ENCODE data around the gene PTPRN2. TPM values are rescaled to one million over a fixed set of nuclear protein-coding genes. Genes with fewer than 3 reads are reported as not detected.

The PTPRN2 gene
- total and polyA plus RNA-seq, 2 donors (not counting 3 experiments of a cell fraction or from before 2014, with no cell fraction given): 0.62 to 0.88 TPM

DNA sequence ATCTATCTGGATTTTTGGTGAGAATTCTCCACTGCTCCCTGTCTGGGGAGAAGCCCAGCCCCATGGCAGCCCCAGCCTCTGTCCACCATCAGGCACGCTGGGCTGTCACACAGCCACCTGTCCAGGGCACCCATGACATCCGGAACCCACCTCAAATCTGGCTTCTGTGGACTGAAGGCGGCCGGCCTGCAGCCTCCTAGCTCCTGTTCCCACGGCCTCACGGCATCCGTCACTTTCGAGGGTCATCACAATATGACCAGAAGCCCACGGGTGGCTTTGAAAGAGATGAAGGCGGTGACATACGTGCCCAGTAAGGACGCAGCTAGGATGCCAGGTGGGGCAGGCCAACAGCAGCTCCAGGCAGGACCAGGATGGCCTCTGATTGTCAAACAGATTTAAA is 140.9 kb downstream of the PTPRN2 start:
- Histone ChIP-seq H3K27ac (ENCODE audit: insufficient read depth, low read depth, low read length) (no peak overlapping the region), H3K36me3 (ENCODE audit: control insufficient read depth in 2 of 2, extremely low read depth in 1 of 2, insufficient read depth in 2 of 2, low read length in 2 of 2) (no peaks in the 10 kb centered on the region), H2AFZ (ENCODE audit: low read depth, low read length) (no peak overlapping the region), H3K79me2 (ENCODE audit: control insufficient read depth, insufficient read depth, low read length) (no peaks in the 10 kb centered on the region), H3K4me2 (ENCODE audit: insufficient read depth, low read length) (no peak overlapping the region), H3K9ac (replicated peaks; ENCODE audit: extremely low read depth, insufficient read depth, low read length) (no peak overlapping the region), H3K4me3 (replicated peaks in 1 of 3; ENCODE audit: insufficient read depth in 1 of 3, low read depth in 1 of 3, low read length in 3 of 3) (no peak overlapping the region), H3K9me3 (replicated peaks; ENCODE audit: control insufficient read depth, insufficient read depth, low read length) (peaks cover 3% of the 10 kb centered on the region), H3K9me1 (replicated peaks; ENCODE audit: control insufficient read depth, extremely low read depth, insufficient read depth, low read length) (no peaks in the 10 kb centered on the region), H3K4me1 (ENCODE audit: control insufficient read depth, extremely low read depth, insufficient read depth, low read length) (no peaks in the 10 kb centered on the region), H3K27me3 (ENCODE audit: control insufficient read depth in 2 of 2, insufficient read depth in 2 of 2, low read length in 2 of 2) (no peaks in the 10 kb centered on the region), H4K20me1 (replicated peaks; ENCODE audit: control insufficient read depth, extremely low read depth, insufficient read depth, low read length) (no peaks in the 10 kb centered on the region)
- dilution Hi-C loops (cut with MboI; ENCODE audit: extremely low pct_ligation_motif_present, low sequenced_read_pairs) (no loop called here), intact Hi-C loops (cut with micrococcal nuclease) (no loop called here)
- DNase-seq (ENCODE audit: low read depth, low spot score): no peak
- ChIA-PET CTCF (no interaction called here), POLR2A (no interaction called here)
- no peak for FAIRE-seq
- no TSS peak for BruUV-seq (replicated peaks)
- no peak for TF ChIP-seq GATA2 (IDR thresholded peaks at IDR 0.05; ENCODE audit: insufficient read depth, insufficient read length, low read depth, low read length)
- TF ChIP-seq POLR2AphosphoS5 (IDR thresholded peaks at IDR 0.05; ENCODE audit: insufficient read depth, low read depth, low read length): no peak
- no peak for TF ChIP-seq POLR2A (IDR thresholded peaks at IDR 0.05; ENCODE audit: low read depth, low read length)
- TF ChIP-seq, protein P1, sequence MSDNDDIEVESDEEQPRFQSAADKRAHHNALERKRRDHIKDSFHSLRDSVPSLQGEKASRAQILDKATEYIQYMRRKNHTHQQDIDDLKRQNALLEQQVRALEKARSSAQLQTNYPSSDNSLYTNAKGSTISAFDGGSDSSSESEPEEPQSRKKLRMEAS (IDR thresholded peaks at IDR 0.05; ENCODE audit: insufficient read depth, insufficient read length): no peak
- TF ChIP-seq JUN (IDR thresholded peaks at IDR 0.05; ENCODE audit: borderline replicate concordance, insufficient read depth, insufficient read length, low read depth): no peak
- no peak for TF ChIP-seq MYC (IDR thresholded peaks at IDR 0.05; ENCODE audit: low read depth, low read length)
- TF ChIP-seq FOS (IDR thresholded peaks at IDR 0.05; ENCODE audit: borderline replicate concordance, insufficient read depth, low read length): no peak
- TF ChIP-seq, protein P2, sequence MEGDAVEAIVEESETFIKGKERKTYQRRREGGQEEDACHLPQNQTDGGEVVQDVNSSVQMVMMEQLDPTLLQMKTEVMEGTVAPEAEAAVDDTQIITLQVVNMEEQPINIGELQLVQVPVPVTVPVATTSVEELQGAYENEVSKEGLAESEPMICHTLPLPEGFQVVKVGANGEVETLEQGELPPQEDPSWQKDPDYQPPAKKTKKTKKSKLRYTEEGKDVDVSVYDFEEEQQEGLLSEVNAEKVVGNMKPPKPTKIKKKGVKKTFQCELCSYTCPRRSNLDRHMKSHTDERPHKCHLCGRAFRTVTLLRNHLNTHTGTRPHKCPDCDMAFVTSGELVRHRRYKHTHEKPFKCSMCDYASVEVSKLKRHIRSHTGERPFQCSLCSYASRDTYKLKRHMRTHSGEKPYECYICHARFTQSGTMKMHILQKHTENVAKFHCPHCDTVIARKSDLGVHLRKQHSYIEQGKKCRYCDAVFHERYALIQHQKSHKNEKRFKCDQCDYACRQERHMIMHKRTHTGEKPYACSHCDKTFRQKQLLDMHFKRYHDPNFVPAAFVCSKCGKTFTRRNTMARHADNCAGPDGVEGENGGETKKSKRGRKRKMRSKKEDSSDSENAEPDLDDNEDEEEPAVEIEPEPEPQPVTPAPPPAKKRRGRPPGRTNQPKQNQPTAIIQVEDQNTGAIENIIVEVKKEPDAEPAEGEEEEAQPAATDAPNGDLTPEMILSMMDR (IDR thresholded peaks at IDR 0.05; ENCODE audit: extremely low read depth in 1 of 2, insufficient read depth in 1 of 2, low read depth in 1 of 2, low read length in 2 of 2): no peak
- TF ChIP-seq EZH2 (IDR thresholded peaks at IDR 0.05; ENCODE audit: borderline replicate concordance, low read depth, low read length, severe bottlenecking): no peak

All from endothelial cell of umbilical vein (primary cell).